VCaP (cell line): Measurements from ENCODE around the gene B3GALT5.

ENCODE experiments used
- H3K27ac ChIP-seq: fragments of 450-650 bp; 2 replicates; pipeline ENCODE4 v1.5.1; 2017
- CTCF ChIP-seq: fragments of 450-650 bp; conservative IDR thresholded peaks from 2 replicates; pipeline ENCODE4 v1.5.1; 2017; ENCODE audit warnings: mild to moderate bottlenecking, moderate library complexity

Gene B3GALT5

GRCh38 chr21:39657091-39657689 lies 44.5 kb downstream of the B3GALT5 start:
- no peak for TF ChIP-seq CTCF
- no peak overlapping the region for H3K27ac ChIP-seq

GRCh38 chr21:39658066-39658465 lies 45.3 kb downstream of the B3GALT5 start:
- no peak for TF ChIP-seq CTCF
- no peak overlapping the region for H3K27ac ChIP-seq

DNA sequence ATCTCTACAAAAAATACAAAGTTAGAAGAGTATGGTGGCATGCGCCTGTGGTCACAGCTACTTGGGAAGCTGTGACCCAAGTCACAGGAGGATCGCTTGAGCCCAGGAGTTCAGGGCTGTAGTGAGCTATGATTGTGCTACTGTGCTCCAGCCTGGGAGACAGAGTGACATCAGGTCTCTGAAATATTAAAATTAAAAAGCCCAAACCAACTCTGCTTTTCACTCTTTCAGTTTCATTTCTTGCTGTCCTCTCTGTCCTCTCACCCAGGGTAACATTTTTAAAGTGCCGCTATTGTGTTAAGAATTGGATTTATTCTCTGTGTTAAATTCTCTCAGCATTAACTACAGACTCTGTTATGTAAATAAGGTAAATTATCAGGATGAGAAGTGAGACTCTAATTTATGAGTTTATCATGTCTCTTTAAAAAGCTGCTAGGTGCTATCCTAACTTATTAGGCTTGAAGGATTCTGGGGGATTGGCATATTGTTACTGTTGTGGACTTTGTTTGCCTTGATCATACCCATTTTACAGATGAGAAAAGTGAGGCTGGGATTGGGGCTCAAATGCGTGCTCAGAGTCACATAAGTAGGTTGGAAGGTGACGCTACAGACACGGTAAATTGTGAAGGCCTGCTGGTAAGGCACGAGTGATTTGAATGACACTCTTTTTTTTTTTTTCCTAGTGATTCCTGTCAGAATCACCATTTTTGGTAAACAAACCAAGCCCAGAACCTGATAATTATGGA lies 46.5 kb downstream of the B3GALT5 start:
- TF ChIP-seq CTCF, result no peak
- H3K27ac ChIP-seq, result no peak overlapping the region

DNA sequence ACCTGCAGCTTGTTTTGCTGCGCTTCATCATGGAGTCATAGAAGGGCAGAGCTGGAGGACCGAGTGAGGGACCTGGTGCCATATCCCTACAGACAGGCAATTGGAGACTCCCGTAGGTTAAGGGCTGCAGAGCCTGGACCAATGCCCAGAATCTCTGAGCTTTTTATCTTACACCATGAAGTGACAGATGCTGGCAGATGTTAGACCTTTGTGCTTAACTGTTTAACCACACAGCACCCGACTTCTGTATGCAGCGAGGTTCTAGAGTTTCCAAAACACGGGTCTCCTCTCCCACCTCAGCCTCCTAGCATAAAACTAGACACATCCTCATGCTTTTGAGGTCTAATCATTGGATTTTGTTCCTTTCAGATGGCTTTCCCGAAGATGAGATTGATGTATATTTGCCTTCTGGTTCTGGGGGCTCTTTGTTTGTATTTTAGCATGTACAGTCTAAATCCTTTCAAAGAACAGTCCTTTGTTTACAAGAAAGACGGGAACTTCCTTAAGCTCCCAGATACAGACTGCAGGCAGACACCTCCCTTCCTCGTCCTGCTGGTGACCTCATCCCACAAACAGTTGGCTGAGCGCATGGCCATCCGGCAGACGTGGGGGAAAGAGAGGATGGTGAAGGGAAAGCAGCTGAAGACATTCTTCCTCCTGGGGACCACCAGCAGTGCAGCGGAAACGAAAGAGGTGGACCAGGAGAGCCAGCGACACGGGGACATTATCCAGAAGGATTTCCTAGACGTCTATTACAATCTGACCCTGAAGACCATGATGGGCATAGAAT lies 47.6 kb downstream of the B3GALT5 start:
- H3K27ac ChIP-seq, result no peak overlapping the region
- TF ChIP-seq CTCF, result no peak

GRCh38 chr21:39661121-39661520 lies 48.4 kb downstream of the B3GALT5 start:
- H3K27ac ChIP-seq, result no peak overlapping the region
- no peak for TF ChIP-seq CTCF

DNA sequence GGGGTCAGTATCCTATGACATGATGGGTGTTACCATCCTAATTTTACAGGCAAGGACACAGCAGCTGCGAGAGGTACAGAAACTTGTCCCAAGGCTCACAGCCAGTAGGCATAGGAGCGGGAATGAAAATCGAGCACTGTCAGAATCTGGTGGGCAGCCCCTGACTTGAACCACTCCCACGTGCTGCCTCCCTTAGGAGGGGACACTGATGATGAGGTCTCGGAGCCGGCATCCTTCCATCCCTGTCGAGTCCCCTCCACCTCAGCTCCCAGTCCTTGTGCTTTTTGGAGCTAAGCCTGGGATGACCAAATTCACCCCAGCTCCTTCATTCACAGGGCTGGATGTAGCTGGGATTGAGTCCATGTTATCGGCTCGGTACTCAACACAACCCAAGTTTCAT lies 49.0 kb downstream of the B3GALT5 start:
- TF ChIP-seq CTCF, result no peak
- no peak overlapping the region for H3K27ac ChIP-seq

- H3K27ac ChIP-seq, result no peak overlapping the region
These were observed 49.7 kb downstream of the B3GALT5 start for GRCh38 chr21:39662411-39662953.

More at GRCh38 chr21:39662411-39662953, 49.7 kb downstream of the B3GALT5 start:
- TF ChIP-seq CTCF, result no peak
